ENCODE measurements around the gene DGKE. TPM values are rescaled to one million over a fixed set of nuclear protein-coding genes. Genes with fewer than 3 reads are reported as not detected.

Gene DGKE
- total and polyA plus RNA-seq, 2 donors (not counting 3 experiments of a cell fraction or from before 2014, with no cell fraction given) = 4.9 to 22.9 TPM

DNA sequence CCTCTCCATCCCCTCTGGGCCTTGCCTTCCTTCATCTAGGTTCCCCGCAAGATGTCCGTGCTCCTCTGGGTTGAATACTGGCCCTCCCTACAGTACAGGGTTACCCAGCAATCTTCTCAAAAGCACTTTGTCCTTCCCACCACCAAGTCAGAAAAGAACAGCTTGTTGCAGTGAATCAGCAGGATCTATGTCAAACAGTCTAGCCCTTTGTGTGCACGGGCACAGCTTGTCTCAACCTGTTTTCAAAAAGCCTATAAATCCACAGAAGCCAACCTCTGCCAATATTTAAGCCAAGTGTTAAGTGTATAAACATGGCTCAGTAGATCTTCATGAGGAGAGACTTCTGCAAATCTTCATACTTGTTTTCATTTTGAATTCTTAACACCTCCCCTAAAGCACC, 25.4 kb upstream of the DGKE start:
- Histone ChIP-seq H3K36me3 (ENCODE audit: control insufficient read depth in 2 of 2, extremely low read depth in 1 of 2, insufficient read depth in 2 of 2, low read length in 2 of 2) (no peaks in the 10 kb centered on the region), H3K4me2 (ENCODE audit: insufficient read depth, low read length) (no peak overlapping the region), H3K9ac (replicated peaks; ENCODE audit: extremely low read depth, insufficient read depth, low read length) (no peak overlapping the region), H3K4me3 (replicated peaks in 1 of 3; ENCODE audit: insufficient read depth in 1 of 3, low read depth in 1 of 3, low read length in 3 of 3) (no peak overlapping the region), H3K79me2 (ENCODE audit: control insufficient read depth, insufficient read depth, low read length) (no peaks in the 10 kb centered on the region), H4K20me1 (replicated peaks; ENCODE audit: control insufficient read depth, extremely low read depth, insufficient read depth, low read length) (no peaks in the 10 kb centered on the region), H3K9me1 (replicated peaks; ENCODE audit: control insufficient read depth, extremely low read depth, insufficient read depth, low read length) (no peaks in the 10 kb centered on the region), H3K27me3 (ENCODE audit: control insufficient read depth in 2 of 2, insufficient read depth in 2 of 2, low read length in 2 of 2) (no peaks in the 10 kb centered on the region), H3K9me3 (replicated peaks; ENCODE audit: control insufficient read depth, insufficient read depth, low read length) (no peaks in the 10 kb centered on the region), H3K4me1 (ENCODE audit: control insufficient read depth, extremely low read depth, insufficient read depth, low read length) (no peaks in the 10 kb centered on the region), H2AFZ (ENCODE audit: low read depth, low read length) (no peak overlapping the region), H3K27ac (ENCODE audit: insufficient read depth, low read depth, low read length) (no peak overlapping the region)
- TF ChIP-seq, protein P1, sequence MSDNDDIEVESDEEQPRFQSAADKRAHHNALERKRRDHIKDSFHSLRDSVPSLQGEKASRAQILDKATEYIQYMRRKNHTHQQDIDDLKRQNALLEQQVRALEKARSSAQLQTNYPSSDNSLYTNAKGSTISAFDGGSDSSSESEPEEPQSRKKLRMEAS (IDR thresholded peaks at IDR 0.05; ENCODE audit: insufficient read depth, insufficient read length) = no peak
- no peak for TF ChIP-seq FOS (IDR thresholded peaks at IDR 0.05; ENCODE audit: borderline replicate concordance, insufficient read depth, low read length)
- no peak for TF ChIP-seq JUN (IDR thresholded peaks at IDR 0.05; ENCODE audit: borderline replicate concordance, insufficient read depth, insufficient read length, low read depth)
- no peak for TF ChIP-seq POLR2A (IDR thresholded peaks at IDR 0.05; ENCODE audit: low read depth, low read length)
- TF ChIP-seq POLR2AphosphoS5 (IDR thresholded peaks at IDR 0.05; ENCODE audit: insufficient read depth, low read depth, low read length) = no peak
- TF ChIP-seq CTCF (IDR thresholded peaks at IDR 0.05; ENCODE audit: extremely low read depth in 1 of 2, insufficient read depth in 1 of 2, low read depth in 1 of 2, low read length in 2 of 2) = no peak
- TF ChIP-seq EZH2 (IDR thresholded peaks at IDR 0.05; ENCODE audit: borderline replicate concordance, low read depth, low read length, severe bottlenecking) = no peak
- TF ChIP-seq MYC (IDR thresholded peaks at IDR 0.05; ENCODE audit: low read depth, low read length) = no peak
- TF ChIP-seq GATA2 (IDR thresholded peaks at IDR 0.05; ENCODE audit: insufficient read depth, insufficient read length, low read depth, low read length) = no peak
- FAIRE-seq (no peak), DNase-seq (ENCODE audit: low read depth, low spot score) (no peak)
- POLR2A ChIA-PET = no interaction called here
- dilution Hi-C loops (cut with MboI; ENCODE audit: extremely low pct_ligation_motif_present, low sequenced_read_pairs) (no loop called here), intact Hi-C loops (cut with micrococcal nuclease) (no loop called here)
- no TSS peak for BruUV-seq (replicated peaks)
- CTCF ChIA-PET = interaction anchor here (1.6 kb wide), 1 partner anchor 11 kb away, joined by 6 read pairs; no protein-coding TSS in a partner anchor

Measured in endothelial cell of umbilical vein (primary cell).